Common myeloid progenitor, CD34-positive (primary cell): Measurements from ENCODE around the gene MYOF.

Source experiments
- CTCF ChIA-PET: fragments of 350-600 bp; sonication (Branson Sonifier 250); formaldehyde crosslinking; loops from one replicate; lab custom pipeline; 2021; ENCODE audit warnings: antibody characterized with exemption; lab: Charles Lee
- POLR2A ChIA-PET: fragments of 350-600 bp; sonication (Branson Sonifier 250); formaldehyde crosslinking; loops from one replicate; lab custom pipeline; 2021; ENCODE audit warnings: antibody characterized with exemption; lab: Charles Lee
- DNase-seq, 3 donors: peaks; one replicate each; pipeline versions ENCODE4 v3.0.0 to v3.0.0-alpha.2; 2013
- H3K27ac ChIP-seq, 2 experiments: 1 replicate in 1 of 2; 2 replicates in 1 of 2; pipeline ENCODE4 v1.7.0; 2013; ENCODE audit warnings: inconsistent platforms in 2 of 2, low read length in 2 of 2, mild to moderate bottlenecking in 2 of 2, low read depth in 1 of 2, moderate library complexity in 1 of 2; ENCODE audit not compliant: severe bottlenecking in 2 of 2, insufficient read depth in 1 of 2, poor library complexity in 1 of 2
- H3K27me3 ChIP-seq, 5 experiments: replicated peaks in 2 of 5; 1 replicate in 3 of 5; 2 replicates in 2 of 5; pipeline versions ENCODE4 v1.6.1 to v1.7.0; 2013; ENCODE audit warnings: low read length in 4 of 5, mild to moderate bottlenecking in 2 of 5, moderate library complexity in 2 of 5, inconsistent platforms in 1 of 5; ENCODE audit not compliant: insufficient read depth in 5 of 5, control insufficient read depth in 4 of 5
- H3K36me3 ChIP-seq, 4 experiments: 1 replicate in 2 of 4; 2 replicates in 2 of 4; pipeline versions ENCODE4 v1.6.1 to v1.7.0; 2013; ENCODE audit warnings: low read length in 3 of 4, control low read depth in 1 of 4, mild to moderate bottlenecking in 1 of 4; ENCODE audit not compliant: control insufficient read depth in 4 of 4, insufficient read depth in 4 of 4
- H3K4me1 ChIP-seq, 4 experiments: 1 replicate in 3 of 4; 2 replicates in 1 of 4; pipeline versions ENCODE4 v1.6.1 to v1.7.1; 2013; ENCODE audit warnings: low read length in 3 of 4, mild to moderate bottlenecking in 3 of 4, control low read depth in 1 of 4, inconsistent platforms in 1 of 4, moderate library complexity in 1 of 4; ENCODE audit not compliant: control insufficient read depth in 4 of 4, insufficient read depth in 4 of 4; ENCODE audit errors: control extremely low read depth in 1 of 4
- H3K4me3 ChIP-seq, 7 experiments: 1 replicate in 4 of 7; 2 replicates in 3 of 7; pipeline versions ENCODE4 v1.5.1 to v1.7.0; 2013; ENCODE audit warnings: mild to moderate bottlenecking in 7 of 7, low read length in 6 of 7, moderate library complexity in 6 of 7, inconsistent platforms in 2 of 7, low read depth in 2 of 7, control low read depth in 1 of 7; ENCODE audit not compliant: insufficient read depth in 4 of 7, control insufficient read depth in 1 of 7; ENCODE audit errors: extremely low read depth in 1 of 7
- H3K9me3 ChIP-seq, 5 experiments: 1 replicate in 4 of 5; 2 replicates in 1 of 5; pipeline versions ENCODE4 v1.6.1 to v1.7.1; 2013; ENCODE audit warnings: low read length in 4 of 5, mild to moderate bottlenecking in 2 of 5, inconsistent platforms in 1 of 5, low read depth in 1 of 5, moderate library complexity in 1 of 5; ENCODE audit not compliant: control insufficient read depth in 4 of 5, insufficient read depth in 2 of 5; ENCODE audit errors: control extremely low read depth in 1 of 5
- WGBS: methylation state at CpG from one replicate; pipeline ENCODE4 v1.1.5; 2013; ENCODE audit not compliant: insufficient coverage; 5-methylcytosine and 5-hydroxymethylcytosine counted together

Gene MYOF

DNA sequence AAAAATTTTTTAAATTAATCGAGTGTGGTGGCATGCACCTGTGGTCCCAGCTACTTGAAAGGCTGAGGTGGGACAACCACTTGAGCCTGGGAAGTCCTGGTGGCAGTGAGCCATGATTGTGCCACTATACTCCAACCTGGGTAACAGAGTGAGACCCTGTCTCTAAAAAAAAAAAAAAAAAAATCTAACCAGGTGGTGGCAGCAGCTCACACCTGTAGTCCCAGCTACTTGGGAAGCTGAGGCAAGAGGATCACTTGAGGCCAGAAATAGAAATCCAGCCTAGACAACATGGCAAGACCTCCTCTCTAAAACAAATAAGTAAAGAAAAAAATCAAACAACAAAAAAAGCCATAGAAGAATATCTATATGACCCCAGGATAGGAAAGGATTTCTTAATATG, 3.6 kb upstream of the MYOF start:
- H3K4me3 ChIP-seq: no peak overlapping the region
- peaks cover 0 to 11% (median 6%) of the 10 kb centered on the region in 4 experiments for H3K4me1 ChIP-seq
- CTCF ChIA-PET: interaction anchor here (0.6 to 22.8 kb wide), 3 partner anchors 11 to 111 kb away, joined by 3 to 375 read pairs (median 4); partner anchors contain the start of gene CEP55
- DNase-seq: no peak
- H3K27ac ChIP-seq: no peak overlapping the region
- H3K36me3 ChIP-seq: no peaks in the 10 kb centered on the region
- H3K27me3 ChIP-seq: peaks cover 0 to 17% (median 5%) of the 10 kb centered on the region in 5 experiments
- H3K9me3 ChIP-seq: no peaks in the 10 kb centered on the region
- no CpG with 5 or more reads among the region's 1 CpG for WGBS
- POLR2A ChIA-PET: interaction anchor here (0.6 kb wide), 1 partner anchor 52 kb away, joined by 3 read pairs; no protein-coding TSS in a partner anchor

- 43% methylated on average over 4 of the region's 7 CpGs for WGBS
- no peak overlapping the region for H3K27ac ChIP-seq
- peak in 1 of 3 donors; percentile 17 for DNase-seq
Observed at GRCh38 chr10:93481637-93482144, 443 bp downstream of the MYOF start.

DNA sequence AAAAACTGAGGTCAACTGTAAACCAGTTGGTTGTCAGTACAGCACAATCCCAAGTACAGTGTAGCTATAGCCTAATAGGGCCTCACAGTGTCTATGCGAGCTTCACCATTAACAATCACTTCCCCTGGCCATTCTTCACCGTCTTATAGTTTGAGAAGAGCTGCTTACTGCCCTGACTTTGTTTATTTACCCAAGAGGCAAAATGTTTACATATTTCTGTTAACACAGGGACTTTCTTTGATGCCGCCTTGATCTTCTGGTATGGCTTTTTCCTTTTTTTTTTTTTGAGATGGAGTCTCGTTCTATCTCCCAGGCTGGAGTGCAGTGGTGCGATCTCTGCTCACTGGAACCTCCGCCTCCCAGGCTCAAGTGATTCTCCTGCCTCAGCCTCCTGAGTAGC, 3.3 kb downstream of the MYOF start:
- 94% methylated on average over 6 of the region's 6 CpGs for WGBS
- H3K4me1 ChIP-seq: peaks cover 0 to 18% (median 6%) of the 10 kb centered on the region in 4 experiments
- no peak for DNase-seq
- ChIA-PET POLR2A (interaction anchor here (0.7 kb wide), 1 partner anchor 16 kb away, joined by 4 read pairs; no protein-coding TSS in a partner anchor), CTCF (interaction anchor here (0.8 to 22.8 kb wide), 2 partner anchors 84 to 104 kb away, joined by 3 to 375 read pairs; no protein-coding TSS in a partner anchor)
- H3K4me3 ChIP-seq: no peak overlapping the region
- peaks cover 0 to 18% (median 7%) of the 10 kb centered on the region in 5 experiments for H3K27me3 ChIP-seq
- H3K9me3 ChIP-seq: no peaks in the 10 kb centered on the region
- no peak overlapping the region for H3K27ac ChIP-seq
- H3K36me3 ChIP-seq: no peaks in the 10 kb centered on the region

More at GRCh38 chr10:93481637-93482144, 443 bp downstream of the MYOF start:
- peaks cover 0 to 18% (median 7%) of the 10 kb centered on the region in 5 experiments for H3K27me3 ChIP-seq
- H3K36me3 ChIP-seq: no peaks in the 10 kb centered on the region
- H3K4me1 ChIP-seq: peaks cover 0 to 14% (median 6%) of the 10 kb centered on the region in 4 experiments
- H3K4me3 ChIP-seq: peak overlapping the region in 6 of 7 experiments; percentile 70 to 91 (median 74)
- ChIA-PET CTCF (interaction anchor here (0.6 to 22.8 kb wide), 27 partner anchors 9 to 726 kb away, joined by 3 to 375 read pairs (median 6); no protein-coding TSS in a partner anchor), POLR2A (interaction anchor here (0.6 to 0.8 kb wide), 2 partner anchors 102 to 1047 kb away, joined by 3 read pairs; no protein-coding TSS in a partner anchor)
- no peaks in the 10 kb centered on the region for H3K9me3 ChIP-seq

- no peak for DNase-seq
- H3K36me3 ChIP-seq: no peaks in the 10 kb centered on the region
- H3K4me1 ChIP-seq: peaks cover 0 to 11% (median under 1%) of the 10 kb centered on the region in 4 experiments
- no peak overlapping the region for H3K4me3 ChIP-seq
- no peaks in the 10 kb centered on the region for H3K9me3 ChIP-seq
- ChIA-PET POLR2A (no interaction called here), CTCF (interaction anchor here (1.1 to 22.8 kb wide), 2 partner anchors 16 to 102 kb away, joined by 3 to 375 read pairs; no protein-coding TSS in a partner anchor)
- no CpG with 5 or more reads among the region's 2 CpGs for WGBS
- no peak overlapping the region for H3K27ac ChIP-seq
- H3K27me3 ChIP-seq: peaks cover 0 to 12% (median 7%) of the 10 kb centered on the region in 5 experiments
Observed at GRCh38 chr10:93476756-93477155, 5.4 kb downstream of the MYOF start.

DNA sequence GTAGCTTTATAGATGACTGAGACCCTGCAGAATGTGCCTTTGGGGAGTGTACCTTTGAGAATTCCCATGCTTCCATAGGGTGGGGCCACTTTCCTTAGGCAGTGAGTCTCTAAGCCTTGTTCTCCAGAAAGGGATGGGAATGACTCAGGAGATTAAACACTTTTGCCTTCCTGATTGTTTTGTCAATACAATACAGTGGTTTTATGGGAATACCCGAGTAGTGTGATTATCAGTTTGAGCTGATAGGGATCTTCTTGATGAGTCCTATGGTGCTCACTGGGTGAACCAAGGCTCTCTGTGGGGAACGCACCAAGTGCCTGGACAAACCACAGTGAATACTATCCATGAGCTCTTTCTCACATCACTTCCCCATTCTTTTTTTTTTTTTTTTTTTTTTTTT, 6.3 kb downstream of the MYOF start:
- Histone ChIP-seq H3K27me3 (peaks cover 0 to 4% (median 3%) of the 10 kb centered on the region in 5 experiments), H3K4me1 (peaks cover 0 to 7% (median 0%) of the 10 kb centered on the region in 4 experiments), H3K27ac (no peak overlapping the region), H3K9me3 (no peaks in the 10 kb centered on the region), H3K4me3 (no peak overlapping the region), H3K36me3 (no peaks in the 10 kb centered on the region)
- peak in 1 of 3 donors; percentile 19 for DNase-seq
- 100% methylated on average over 1 of the region's 2 CpGs for WGBS
- ChIA-PET POLR2A (no interaction called here), CTCF (interaction anchor here (0.8 to 22.8 kb wide), 3 partner anchors 15 to 360 kb away, joined by 3 to 375 read pairs (median 4); no protein-coding TSS in a partner anchor)

DNA sequence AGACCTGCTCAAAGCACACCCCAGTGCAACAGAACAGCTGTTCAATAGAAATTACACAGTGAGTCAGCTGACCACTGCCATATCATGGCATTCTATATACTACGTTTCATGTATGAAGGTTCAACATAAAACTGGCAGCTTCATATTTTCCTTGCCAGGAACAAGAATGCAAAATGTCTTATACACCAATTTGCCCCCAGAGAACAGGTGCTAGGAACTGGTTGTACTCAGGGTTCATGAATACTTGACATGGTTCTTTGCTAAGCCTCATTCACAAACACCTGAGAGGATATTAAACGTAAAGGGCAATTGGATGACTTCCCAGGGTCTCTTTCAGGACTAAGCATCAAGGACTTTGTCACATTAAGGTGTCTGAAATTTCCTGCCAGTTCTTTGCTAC, 6.9 kb downstream of the MYOF start:
- Histone ChIP-seq H3K27ac (no peak overlapping the region), H3K27me3 (no peaks in the 10 kb centered on the region), H3K9me3 (no peaks in the 10 kb centered on the region), H3K4me3 (no peak overlapping the region), H3K4me1 (peaks cover 0 to 7% (median 0%) of the 10 kb centered on the region in 4 experiments), H3K36me3 (no peaks in the 10 kb centered on the region)
- DNase-seq: no peak
- CTCF ChIA-PET: interaction anchor here (0.8 to 22.8 kb wide), 4 partner anchors 41 to 359 kb away, joined by 3 to 375 read pairs (median 4); no protein-coding TSS in a partner anchor
- 100% methylated on average over 2 of the region's 2 CpGs for WGBS
- POLR2A ChIA-PET: no interaction called here
